Common myeloid progenitor, CD34-positive (primary cell): ENCODE results near the gene NUAK2.
"Not testable (repeated sequence)": the region's sequence is repeated elsewhere in the genome, so short reads cannot be mapped to it uniquely, and the experiment has no call there.

Experiments used
- CTCF ChIA-PET: fragments of 350-600 bp; sonication (Branson Sonifier 250); formaldehyde crosslinking; loops from one replicate; lab custom pipeline; 2021; ENCODE audit warnings: antibody characterized with exemption; lab: Charles Lee
- POLR2A ChIA-PET: fragments of 350-600 bp; sonication (Branson Sonifier 250); formaldehyde crosslinking; loops from one replicate; lab custom pipeline; 2021; ENCODE audit warnings: antibody characterized with exemption; lab: Charles Lee
- DNase-seq, 3 donors: peaks; one replicate each; pipeline versions ENCODE4 v3.0.0 to v3.0.0-alpha.2; 2013
- H3K27ac ChIP-seq, 2 experiments: 1 replicate in 1 of 2; 2 replicates in 1 of 2; pipeline ENCODE4 v1.7.0; 2013; ENCODE audit warnings: inconsistent platforms in 2 of 2, low read length in 2 of 2, mild to moderate bottlenecking in 2 of 2, low read depth in 1 of 2, moderate library complexity in 1 of 2; ENCODE audit not compliant: severe bottlenecking in 2 of 2, insufficient read depth in 1 of 2, poor library complexity in 1 of 2
- H3K27me3 ChIP-seq, 5 experiments: replicated peaks in 2 of 5; 1 replicate in 3 of 5; 2 replicates in 2 of 5; pipeline versions ENCODE4 v1.6.1 to v1.7.0; 2013; ENCODE audit warnings: low read length in 4 of 5, mild to moderate bottlenecking in 2 of 5, moderate library complexity in 2 of 5, inconsistent platforms in 1 of 5; ENCODE audit not compliant: insufficient read depth in 5 of 5, control insufficient read depth in 4 of 5
- H3K36me3 ChIP-seq, 4 experiments: 1 replicate in 2 of 4; 2 replicates in 2 of 4; pipeline versions ENCODE4 v1.6.1 to v1.7.0; 2013; ENCODE audit warnings: low read length in 3 of 4, control low read depth in 1 of 4, mild to moderate bottlenecking in 1 of 4; ENCODE audit not compliant: control insufficient read depth in 4 of 4, insufficient read depth in 4 of 4
- H3K4me1 ChIP-seq, 4 experiments: 1 replicate in 3 of 4; 2 replicates in 1 of 4; pipeline versions ENCODE4 v1.6.1 to v1.7.1; 2013; ENCODE audit warnings: low read length in 3 of 4, mild to moderate bottlenecking in 3 of 4, control low read depth in 1 of 4, inconsistent platforms in 1 of 4, moderate library complexity in 1 of 4; ENCODE audit not compliant: control insufficient read depth in 4 of 4, insufficient read depth in 4 of 4; ENCODE audit errors: control extremely low read depth in 1 of 4
- H3K4me3 ChIP-seq, 7 experiments: 1 replicate in 4 of 7; 2 replicates in 3 of 7; pipeline versions ENCODE4 v1.5.1 to v1.7.0; 2013; ENCODE audit warnings: mild to moderate bottlenecking in 7 of 7, low read length in 6 of 7, moderate library complexity in 6 of 7, inconsistent platforms in 2 of 7, low read depth in 2 of 7, control low read depth in 1 of 7; ENCODE audit not compliant: insufficient read depth in 4 of 7, control insufficient read depth in 1 of 7; ENCODE audit errors: extremely low read depth in 1 of 7
- H3K9me3 ChIP-seq, 5 experiments: 1 replicate in 4 of 5; 2 replicates in 1 of 5; pipeline versions ENCODE4 v1.6.1 to v1.7.1; 2013; ENCODE audit warnings: low read length in 4 of 5, mild to moderate bottlenecking in 2 of 5, inconsistent platforms in 1 of 5, low read depth in 1 of 5, moderate library complexity in 1 of 5; ENCODE audit not compliant: control insufficient read depth in 4 of 5, insufficient read depth in 2 of 5; ENCODE audit errors: control extremely low read depth in 1 of 5
- WGBS: methylation state at CpG from one replicate; pipeline ENCODE4 v1.1.5; 2013; ENCODE audit not compliant: insufficient coverage; 5-methylcytosine and 5-hydroxymethylcytosine counted together

The NUAK2 gene

GRCh38 chr1:205300149-205300548 is 21.4 kb downstream of the NUAK2 start:
- ChIA-PET POLR2A (no interaction called here), CTCF (interaction anchor here (1.2 to 1.4 kb wide), 2 partner anchors 24 to 32 kb away, joined by 4 to 6 read pairs; no protein-coding TSS in a partner anchor)
- H3K36me3 ChIP-seq = peaks cover 0 to 20% (median 3%) of the 10 kb centered on the region in 4 experiments
- peaks cover 0 to 2% (median 0%) of the 10 kb centered on the region in 4 experiments for H3K4me1 ChIP-seq
- H3K27ac ChIP-seq = no peak overlapping the region
- peaks cover 0 to 5% (median 0%) of the 10 kb centered on the region in 5 experiments for H3K27me3 ChIP-seq
- WGBS = 94% methylated on average over 5 of the region's 9 CpGs
- no peak for DNase-seq
- no peaks in the 10 kb centered on the region for H3K9me3 ChIP-seq
- no peak overlapping the region for H3K4me3 ChIP-seq

GRCh38 chr1:205298191-205298994 is 23.2 kb downstream of the NUAK2 start:
- Histone ChIP-seq H3K9me3 (no peaks in the 10 kb centered on the region), H3K4me3 (no peak overlapping the region), H3K27me3 (peaks cover 0 to 13% (median 0%) of the 10 kb centered on the region in 5 experiments), H3K4me1 (peaks cover 0 to 2% (median 0%) of the 10 kb centered on the region in 4 experiments), H3K27ac (no peak overlapping the region), H3K36me3 (peaks cover 0 to 6% (median 1%) of the 10 kb centered on the region in 4 experiments)
- POLR2A ChIA-PET = no interaction called here
- WGBS = 100% methylated on average over 1 of the region's 9 CpGs
- DNase-seq = no peak
- CTCF ChIA-PET = interaction anchor here (1.0 to 1.6 kb wide), 4 partner anchors 10 to 27 kb away, joined by 3 to 8 read pairs (median 4); no protein-coding TSS in a partner anchor

GRCh38 chr1:205297546-205298177 is 23.9 kb downstream of the NUAK2 start:
- H3K36me3 ChIP-seq, H3K27ac ChIP-seq, DNase-seq, H3K4me1 ChIP-seq, H3K9me3 ChIP-seq, H3K4me3 ChIP-seq, POLR2A ChIA-PET: not testable (repeated sequence)
- 95% methylated on average over 5 of the region's 5 CpGs for WGBS
- CTCF ChIA-PET = interaction anchor here (1.0 to 1.6 kb wide), 4 partner anchors 10 to 27 kb away, joined by 3 to 8 read pairs (median 4); no protein-coding TSS in a partner anchor
- H3K27me3 ChIP-seq = peaks cover 0 to 14% (median 0%) of the 10 kb centered on the region in 5 experiments

GRCh38 chr1:205296154-205296553 is 25.4 kb downstream of the NUAK2 start:
- Histone ChIP-seq H3K4me3 (no peak overlapping the region), H3K27me3 (peaks cover 0 to 21% (median 0%) of the 10 kb centered on the region in 5 experiments), H3K36me3 (no peaks in the 10 kb centered on the region), H3K9me3 (no peaks in the 10 kb centered on the region), H3K27ac (no peak overlapping the region), H3K4me1 (peaks cover 0 to 2% (median 0%) of the 10 kb centered on the region in 4 experiments)
- DNase-seq = no peak
- CTCF ChIA-PET = interaction anchor here (1.3 to 2.0 kb wide), 3 partner anchors 23 to 27 kb away, joined by 3 to 6 read pairs (median 3); no protein-coding TSS in a partner anchor
- 87% methylated on average over 2 of the region's 2 CpGs for WGBS
- POLR2A ChIA-PET = no interaction called here

GRCh38 chr1:205294934-205295333 is 26.6 kb downstream of the NUAK2 start:
- Histone ChIP-seq H3K27ac (no peak overlapping the region), H3K9me3 (no peaks in the 10 kb centered on the region), H3K4me3 (no peak overlapping the region), H3K4me1 (peaks cover 0 to 2% (median 0%) of the 10 kb centered on the region in 4 experiments), H3K36me3 (no peaks in the 10 kb centered on the region), H3K27me3 (peaks cover 0 to 21% (median 0%) of the 10 kb centered on the region in 5 experiments)
- ChIA-PET POLR2A (interaction anchor here (0.7 kb wide), 1 partner anchor 35 kb away, joined by 6 read pairs; no protein-coding TSS in a partner anchor), CTCF (interaction anchor here (1.3 to 2.0 kb wide), 5 partner anchors 8 to 41 kb away, joined by 3 to 6 read pairs (median 5); no protein-coding TSS in a partner anchor)
- no peak for DNase-seq
- 100% methylated on average over 5 of the region's 5 CpGs for WGBS

GRCh38 chr1:205294175-205294917 is 27.2 kb downstream of the NUAK2 start:
- Histone ChIP-seq H3K9me3 (no peaks in the 10 kb centered on the region), H3K27ac (no peak overlapping the region), H3K4me3 (no peak overlapping the region), H3K4me1 (peaks cover 0 to 2% (median 0%) of the 10 kb centered on the region in 4 experiments), H3K36me3 (no peaks in the 10 kb centered on the region), H3K27me3 (peaks cover 0 to 21% (median 0%) of the 10 kb centered on the region in 5 experiments)
- CTCF ChIA-PET = interaction anchor here (1.3 to 2.0 kb wide), 5 partner anchors 9 to 41 kb away, joined by 4 to 6 read pairs (median 5); no protein-coding TSS in a partner anchor
- no peak for DNase-seq
- 98% methylated on average over 5 of the region's 6 CpGs for WGBS
- POLR2A ChIA-PET = interaction anchor here (0.7 kb wide), 1 partner anchor 35 kb away, joined by 6 read pairs; no protein-coding TSS in a partner anchor
